ENCODE data around the gene CDH23. TPM values are rescaled to one million over a fixed set of nuclear protein-coding genes. Genes with fewer than 3 reads are reported as not detected.
A peak's percentile ranks its signal among the peaks of the same experiment; 100 is the strongest.

CDH23 gene
- total RNA-seq, 3 donors from 2014 or later, result 1.8 to 3.6 (median 3.0) TPM

DNA sequence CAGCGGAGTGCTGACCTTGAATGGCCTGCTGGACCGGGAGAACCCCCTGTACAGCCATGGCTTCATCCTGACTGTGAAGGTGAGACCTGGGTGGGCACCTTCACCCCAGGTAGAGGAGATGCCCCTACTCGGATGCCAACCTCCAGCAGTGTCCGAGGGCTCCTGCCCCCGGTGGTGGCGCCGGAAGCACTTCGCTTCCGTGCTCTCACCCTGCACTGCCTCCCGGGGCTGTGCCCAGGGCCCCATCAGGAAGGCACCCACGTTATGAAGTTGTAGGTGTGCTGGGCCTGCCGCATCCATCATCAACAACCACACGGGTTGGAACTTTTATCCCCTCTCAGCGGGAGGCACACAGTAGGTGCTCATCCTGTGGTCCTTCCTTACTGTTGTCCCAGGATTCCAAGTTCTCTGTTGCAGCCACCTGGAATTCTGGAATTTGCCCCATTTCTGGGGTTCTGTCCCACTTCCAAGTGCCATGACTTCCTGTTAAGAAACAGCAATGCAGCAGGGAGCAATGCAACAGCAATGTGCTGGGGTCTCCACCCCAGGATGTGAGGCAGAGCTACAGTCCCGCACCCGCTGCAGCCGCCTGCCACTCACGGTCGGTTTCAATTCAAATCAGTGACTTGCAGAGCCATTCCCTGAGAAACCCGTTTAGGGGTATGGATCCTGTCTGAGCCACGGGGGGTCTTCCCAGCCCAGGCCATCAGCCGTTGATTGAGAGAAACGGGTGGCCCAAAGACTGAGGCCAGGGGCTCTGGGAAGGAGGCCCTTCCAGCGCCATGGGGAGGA is 219.0 kb downstream of the CDH23 start:
- peaks cover 7% of the 10 kb centered on the region for H3K4me1 ChIP-seq (ENCODE audit: low read depth)
- ATAC-seq (no peak), DNase-seq (no peak)
- intact Hi-C loops (cut with DNase I, micrococcal nuclease), result no loop called here
- TF ChIP-seq, protein P1, sequence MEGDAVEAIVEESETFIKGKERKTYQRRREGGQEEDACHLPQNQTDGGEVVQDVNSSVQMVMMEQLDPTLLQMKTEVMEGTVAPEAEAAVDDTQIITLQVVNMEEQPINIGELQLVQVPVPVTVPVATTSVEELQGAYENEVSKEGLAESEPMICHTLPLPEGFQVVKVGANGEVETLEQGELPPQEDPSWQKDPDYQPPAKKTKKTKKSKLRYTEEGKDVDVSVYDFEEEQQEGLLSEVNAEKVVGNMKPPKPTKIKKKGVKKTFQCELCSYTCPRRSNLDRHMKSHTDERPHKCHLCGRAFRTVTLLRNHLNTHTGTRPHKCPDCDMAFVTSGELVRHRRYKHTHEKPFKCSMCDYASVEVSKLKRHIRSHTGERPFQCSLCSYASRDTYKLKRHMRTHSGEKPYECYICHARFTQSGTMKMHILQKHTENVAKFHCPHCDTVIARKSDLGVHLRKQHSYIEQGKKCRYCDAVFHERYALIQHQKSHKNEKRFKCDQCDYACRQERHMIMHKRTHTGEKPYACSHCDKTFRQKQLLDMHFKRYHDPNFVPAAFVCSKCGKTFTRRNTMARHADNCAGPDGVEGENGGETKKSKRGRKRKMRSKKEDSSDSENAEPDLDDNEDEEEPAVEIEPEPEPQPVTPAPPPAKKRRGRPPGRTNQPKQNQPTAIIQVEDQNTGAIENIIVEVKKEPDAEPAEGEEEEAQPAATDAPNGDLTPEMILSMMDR (IDR thresholded peaks at IDR 0.05), result no peak
- no peaks in the 10 kb centered on the region for H3K36me3 ChIP-seq (ENCODE audit: low read depth)
- no peaks in the 10 kb centered on the region for H3K9me3 ChIP-seq
- no peak overlapping the region for H3K4me3 ChIP-seq

DNA sequence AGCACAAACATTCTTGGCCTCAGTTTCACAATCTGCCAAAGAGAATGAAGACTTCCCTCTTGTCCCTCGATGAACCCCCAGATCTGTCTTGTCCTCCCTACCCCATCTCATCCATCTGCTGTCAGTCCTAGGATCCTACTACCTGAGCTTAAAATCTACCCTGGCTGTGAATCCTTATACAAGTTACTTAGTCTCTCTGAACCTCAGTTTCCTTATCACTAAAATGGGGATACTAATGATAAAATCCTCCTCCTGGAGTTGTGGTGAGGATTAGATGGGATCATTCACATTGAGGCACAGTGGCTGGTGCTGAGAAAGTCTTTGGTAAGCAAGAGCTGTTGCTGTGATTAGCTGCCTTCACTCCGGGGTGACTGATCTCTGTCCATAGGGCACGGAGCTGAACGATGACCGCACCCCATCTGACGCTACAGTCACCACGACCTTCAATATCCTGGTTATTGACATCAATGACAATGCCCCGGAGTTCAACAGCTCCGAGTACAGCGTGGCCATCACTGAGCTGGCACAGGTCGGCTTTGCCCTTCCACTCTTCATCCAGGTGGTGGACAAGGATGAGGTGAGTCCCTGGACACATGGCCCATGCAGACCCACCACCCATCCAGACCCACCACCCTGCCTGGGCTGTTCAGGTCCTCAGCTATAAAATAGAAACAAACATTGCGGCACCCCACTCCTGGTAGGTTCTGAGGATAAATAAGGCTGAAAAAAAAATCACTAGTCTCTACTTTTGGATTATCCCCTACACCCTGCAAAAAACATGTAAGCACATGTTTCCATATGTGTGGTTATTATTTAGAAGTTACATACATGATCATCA is 220.3 kb downstream of the CDH23 start:
- Histone ChIP-seq H3K4me3 (no peak overlapping the region), H3K9me3 (no peaks in the 10 kb centered on the region), H3K4me1 (ENCODE audit: low read depth) (peaks cover 7% of the 10 kb centered on the region), H3K36me3 (ENCODE audit: low read depth) (no peaks in the 10 kb centered on the region)
- DNase-seq (no peak), ATAC-seq (peak; percentile 19)
- TF ChIP-seq, protein P1 (IDR thresholded peaks at IDR 0.05), result no peak
- intact Hi-C loops (cut with DNase I, micrococcal nuclease), result no loop called here

DNA sequence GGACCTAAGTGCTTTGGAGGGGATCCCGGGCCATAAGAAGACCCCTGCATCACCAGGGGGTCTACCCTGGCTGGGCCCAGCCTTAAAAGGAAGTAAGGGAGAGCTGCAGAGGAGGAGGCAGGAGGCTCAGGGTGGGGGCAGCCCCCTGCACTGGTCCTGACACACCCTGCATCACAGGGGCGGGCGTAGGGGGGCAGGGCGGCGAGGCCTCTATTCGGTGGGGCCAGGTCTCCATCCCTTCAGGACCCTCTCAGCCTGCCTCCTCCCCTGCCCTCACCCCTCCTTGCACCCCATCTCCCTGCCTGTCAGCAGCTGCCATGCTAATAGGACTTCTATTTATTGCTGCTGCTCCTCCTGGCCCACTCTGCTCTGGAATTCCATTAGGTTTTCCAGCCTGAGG is 221.5 kb downstream of the CDH23 start:
- Histone ChIP-seq H3K9me3 (no peaks in the 10 kb centered on the region), H3K4me1 (ENCODE audit: low read depth) (peaks cover 1% of the 10 kb centered on the region), H3K36me3 (ENCODE audit: low read depth) (no peaks in the 10 kb centered on the region), H3K4me3 (no peak overlapping the region)
- intact Hi-C loops (cut with DNase I, micrococcal nuclease), result no loop called here
- DNase-seq, result no peak
- no peak for ATAC-seq
- TF ChIP-seq, protein P1 (IDR thresholded peaks at IDR 0.05), result no peak

DNA sequence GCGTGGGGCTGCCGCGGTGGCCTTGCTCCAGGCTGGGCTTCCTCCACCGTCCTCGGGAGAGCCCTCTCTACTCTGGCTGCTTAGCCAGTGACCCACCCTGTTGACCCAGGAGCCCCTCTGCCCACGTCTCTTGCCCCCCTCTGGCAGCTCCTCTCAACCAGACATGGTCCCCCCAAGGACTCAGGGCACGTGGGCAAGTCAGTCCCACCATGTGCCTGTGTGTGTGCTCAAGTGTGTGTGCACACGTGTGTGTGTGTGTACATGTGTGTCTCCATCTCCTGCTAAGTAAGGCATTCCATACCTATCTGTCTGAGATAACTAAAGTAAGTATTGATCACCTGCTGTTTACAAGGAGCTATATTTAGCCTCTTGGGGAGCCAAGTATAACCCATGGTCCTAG is 221.9 kb downstream of the CDH23 start:
- no peaks in the 10 kb centered on the region for H3K9me3 ChIP-seq
- no peak overlapping the region for H3K4me3 ChIP-seq
- H3K4me1 ChIP-seq (ENCODE audit: low read depth), result peaks cover 3% of the 10 kb centered on the region
- ATAC-seq (no peak), DNase-seq (no peak)
- TF ChIP-seq, protein P1 (IDR thresholded peaks at IDR 0.05), result no peak
- intact Hi-C loops (cut with DNase I, micrococcal nuclease), result no loop called here
- H3K36me3 ChIP-seq (ENCODE audit: low read depth), result no peaks in the 10 kb centered on the region

DNA sequence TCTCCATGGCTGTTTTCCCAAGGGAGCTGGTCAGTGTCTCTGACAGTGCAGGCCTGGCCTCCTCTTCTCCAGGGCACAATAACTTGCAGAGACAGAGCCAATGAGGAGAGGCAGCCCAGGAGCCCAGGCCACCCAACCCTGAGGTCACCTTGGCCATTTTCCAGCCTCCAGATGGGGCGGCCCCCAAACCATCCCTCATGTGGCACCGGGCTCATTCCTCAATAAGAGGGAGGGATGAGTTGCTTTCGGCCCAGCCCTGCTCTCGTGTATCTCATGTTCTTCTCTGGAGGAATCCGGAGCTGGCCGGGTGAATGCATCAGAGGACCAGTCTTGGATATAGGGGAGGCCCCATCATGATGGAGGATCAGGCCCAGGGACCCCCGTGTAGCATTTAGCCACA is 223.9 kb downstream of the CDH23 start:
- H3K36me3 ChIP-seq (ENCODE audit: low read depth), result no peaks in the 10 kb centered on the region
- DNase-seq, result no peak
- H3K4me3 ChIP-seq, result no peak overlapping the region
- H3K9me3 ChIP-seq, result no peaks in the 10 kb centered on the region
- intact Hi-C loops (cut with DNase I, micrococcal nuclease), result no loop called here
- ATAC-seq, result no peak
- peaks cover 3% of the 10 kb centered on the region for H3K4me1 ChIP-seq (ENCODE audit: low read depth)
- TF ChIP-seq, protein P1 (IDR thresholded peaks at IDR 0.05), result no peak
